Mesothelial cell of epicardium (in vitro differentiated cells): Measurements from ENCODE around the gene TEFM. TPM values are rescaled to one million over a fixed set of nuclear protein-coding genes. Genes with fewer than 3 reads are reported as not detected.

Experiments
- DNase-seq, 2 experiments: peaks; one replicate each; pipeline ENCODE4 v3.0.0; 2021; ENCODE audit warnings: low spot score in 2 of 2; ENCODE audit not compliant: unreplicated experiment in 2 of 2
- H3K27ac Mint-ChIP-seq: 2 replicates; pipeline ENCODE4 v1.8.0; 2021; ENCODE audit warnings: mixed read lengths
- H3K27me3 Mint-ChIP-seq: 2 replicates; pipeline ENCODE4 v1.8.0; 2021; ENCODE audit warnings: low read depth, mixed read lengths
- H3K36me3 Mint-ChIP-seq: 2 replicates; pipeline ENCODE4 v1.8.0; 2021; ENCODE audit warnings: mixed read lengths
- H3K4me1 Mint-ChIP-seq: 2 replicates; pipeline ENCODE4 v1.8.0; 2021; ENCODE audit warnings: mixed read lengths
- H3K4me3 Mint-ChIP-seq: 2 replicates; pipeline ENCODE4 v1.8.0; 2021; ENCODE audit warnings: mild to moderate bottlenecking, moderate library complexity, mixed read lengths
- H3K9me3 Mint-ChIP-seq: 2 replicates; pipeline ENCODE4 v1.8.0; 2021; ENCODE audit warnings: mixed read lengths
- total RNA-seq: library from RNA; stranded (reverse); gene quantifications from 3 replicates; pipeline ENCODE4 v1.2.1, GENCODE V29; 2021
- TF ChIP-seq, protein P1 (sequence below): fragments of 200-600 bp; sonication (generic); IDR thresholded peaks from one replicate; pipeline ENCODE4 v1.5.0; 2021; ENCODE audit warnings: antibody characterized with exemption; ENCODE audit not compliant: unreplicated experiment

The TEFM gene
- total RNA-seq, 1 donor from 2014 or later: 18.2 TPM

DNA sequence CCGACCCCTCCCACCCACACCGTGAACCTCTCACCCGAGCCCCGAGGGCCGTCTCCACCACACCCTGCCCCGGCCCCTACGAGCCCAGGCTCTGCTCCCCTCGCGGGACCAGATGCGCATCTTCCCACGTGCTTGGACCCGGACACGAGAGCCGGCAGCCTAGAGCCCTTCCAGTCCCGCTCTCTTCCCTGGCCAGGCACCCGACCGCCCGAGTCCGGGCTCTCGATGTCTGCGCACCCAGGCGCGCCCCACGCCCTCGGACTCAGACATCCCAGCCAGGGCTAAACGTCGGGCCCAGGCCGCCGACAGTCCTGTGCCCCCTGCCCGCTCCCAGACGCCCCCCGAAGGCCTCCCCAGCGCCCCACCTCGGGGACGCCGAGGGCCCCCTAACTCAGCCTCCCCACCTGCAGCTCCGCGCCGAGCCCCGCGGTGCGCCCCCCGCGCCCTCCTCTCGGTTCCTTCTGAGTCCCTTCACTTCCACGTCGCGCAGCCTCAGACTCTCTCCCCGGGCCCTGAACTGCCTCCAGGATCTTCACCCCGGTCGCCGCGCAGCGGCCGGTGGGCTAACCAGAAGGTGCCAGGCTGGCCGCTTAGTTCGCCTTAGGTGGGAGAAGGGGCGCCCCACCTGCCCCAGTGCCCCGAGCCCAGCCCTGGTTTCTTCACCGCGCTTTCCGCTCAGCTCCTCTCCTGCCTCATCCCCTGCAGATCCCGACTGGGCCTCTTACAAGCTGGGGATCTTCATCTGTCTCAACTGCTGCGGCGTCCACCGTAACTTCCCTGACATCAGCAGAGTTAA, 16.4 kb upstream of the TEFM start:
- Mint-ChIP-seq H3K4me3 (peak overlapping the region; percentile 59), H3K9me3 (no peaks in the 10 kb centered on the region), H3K27me3 (peaks cover 83% of the 10 kb centered on the region), H3K27ac (no peak overlapping the region), H3K4me1 (peaks cover 5% of the 10 kb centered on the region), H3K36me3 (no peaks in the 10 kb centered on the region)
- DNase-seq: peak; percentile 23 to 44
- TF ChIP-seq, protein P1, sequence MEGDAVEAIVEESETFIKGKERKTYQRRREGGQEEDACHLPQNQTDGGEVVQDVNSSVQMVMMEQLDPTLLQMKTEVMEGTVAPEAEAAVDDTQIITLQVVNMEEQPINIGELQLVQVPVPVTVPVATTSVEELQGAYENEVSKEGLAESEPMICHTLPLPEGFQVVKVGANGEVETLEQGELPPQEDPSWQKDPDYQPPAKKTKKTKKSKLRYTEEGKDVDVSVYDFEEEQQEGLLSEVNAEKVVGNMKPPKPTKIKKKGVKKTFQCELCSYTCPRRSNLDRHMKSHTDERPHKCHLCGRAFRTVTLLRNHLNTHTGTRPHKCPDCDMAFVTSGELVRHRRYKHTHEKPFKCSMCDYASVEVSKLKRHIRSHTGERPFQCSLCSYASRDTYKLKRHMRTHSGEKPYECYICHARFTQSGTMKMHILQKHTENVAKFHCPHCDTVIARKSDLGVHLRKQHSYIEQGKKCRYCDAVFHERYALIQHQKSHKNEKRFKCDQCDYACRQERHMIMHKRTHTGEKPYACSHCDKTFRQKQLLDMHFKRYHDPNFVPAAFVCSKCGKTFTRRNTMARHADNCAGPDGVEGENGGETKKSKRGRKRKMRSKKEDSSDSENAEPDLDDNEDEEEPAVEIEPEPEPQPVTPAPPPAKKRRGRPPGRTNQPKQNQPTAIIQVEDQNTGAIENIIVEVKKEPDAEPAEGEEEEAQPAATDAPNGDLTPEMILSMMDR: no peak

DNA sequence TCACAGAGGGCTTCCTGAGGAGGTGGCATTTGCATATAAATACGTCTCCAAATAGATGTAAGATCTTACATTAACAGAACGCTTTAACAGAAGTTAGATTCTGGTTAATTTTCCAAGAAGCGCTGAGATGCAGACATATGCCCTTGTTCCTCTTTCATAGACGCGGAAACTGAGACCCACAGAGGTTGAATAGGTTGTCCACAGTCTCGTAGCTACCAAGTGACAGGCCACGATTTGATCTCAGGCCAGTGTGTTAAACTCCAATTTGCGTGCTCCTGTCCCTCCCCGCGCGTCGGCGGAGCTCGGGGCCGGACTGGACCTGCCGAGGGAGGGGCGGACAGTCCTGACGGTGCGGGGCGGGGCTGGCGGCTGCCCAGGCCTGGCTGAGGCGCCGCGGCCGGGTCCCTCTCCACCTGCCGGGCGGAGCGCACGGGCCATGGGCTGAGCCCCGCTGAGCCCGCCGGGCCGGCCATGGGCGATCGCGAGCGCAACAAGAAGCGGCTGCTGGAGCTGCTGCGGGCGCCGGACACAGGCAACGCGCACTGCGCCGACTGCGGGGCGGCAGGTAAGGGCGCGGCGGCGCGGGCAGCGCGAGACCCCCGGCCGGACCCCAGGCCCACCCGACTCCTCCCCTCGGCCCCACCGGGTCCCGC, 15.6 kb upstream of the TEFM start, which contains the start of gene ADAP2:
Gene ADAP2 (plus strand): TSS at position 402 of the 653 bp plus-strand sequence. CDS start 70 bp downstream, at position 472.
- Mint-ChIP-seq H3K27me3 (peaks cover 78% of the 10 kb centered on the region), H3K4me1 (peaks cover 5% of the 10 kb centered on the region), H3K27ac (no peak within 1 kb of the TSS), H3K4me3 (peak within 1 kb of the TSS; percentile 69), H3K36me3 (no peaks in the 10 kb centered on the region), H3K9me3 (no peaks in the 10 kb centered on the region)
- TF ChIP-seq, protein P1: no peak
- DNase-seq: peak; percentile 27 to 45

DNA sequence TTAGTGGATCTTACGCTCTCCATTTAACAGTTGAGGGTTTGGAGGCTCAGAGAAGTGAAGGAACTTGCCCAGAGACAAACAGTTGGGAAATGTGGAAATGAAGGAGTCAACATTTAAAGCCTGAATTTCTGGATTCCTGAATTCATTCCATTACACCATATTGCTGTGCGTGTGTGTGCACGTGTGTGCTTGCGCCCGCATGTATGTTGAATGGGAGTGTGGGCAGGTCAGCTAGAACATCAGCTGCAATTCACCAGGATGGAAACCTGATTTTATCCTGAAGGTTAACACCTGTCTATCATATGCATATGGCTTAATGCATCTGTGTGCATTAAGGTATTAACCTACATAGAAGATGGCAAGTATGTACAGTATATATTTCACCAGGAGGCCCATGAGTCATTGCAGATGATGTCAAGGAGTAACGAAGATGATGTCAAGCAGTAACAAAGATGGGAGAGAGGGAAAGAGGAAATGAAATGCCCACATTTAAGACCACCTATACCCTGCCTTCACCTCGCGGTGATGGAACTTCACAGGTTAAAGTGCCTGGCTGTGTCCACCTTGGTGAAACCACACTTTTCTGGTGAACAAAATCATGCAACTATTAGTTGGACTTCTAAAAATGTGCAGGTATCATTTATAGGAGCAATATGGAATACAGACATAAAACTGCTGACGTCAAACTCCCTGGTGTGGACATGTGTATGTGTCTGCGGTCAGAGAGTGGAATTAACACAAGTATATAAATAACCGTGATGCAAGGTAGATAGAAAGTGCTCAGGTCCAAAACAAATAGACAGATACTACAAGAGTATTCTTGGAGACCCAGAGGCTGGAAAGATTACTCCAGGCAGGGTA, 14.9 kb upstream of the TEFM start:
- H3K4me3 Mint-ChIP-seq: peak overlapping the region; percentile 69
- H3K9me3 Mint-ChIP-seq: no peaks in the 10 kb centered on the region
- H3K4me1 Mint-ChIP-seq: peaks cover 5% of the 10 kb centered on the region
- H3K27ac Mint-ChIP-seq: no peak overlapping the region
- no peaks in the 10 kb centered on the region for H3K36me3 Mint-ChIP-seq
- no peak for DNase-seq
- H3K27me3 Mint-ChIP-seq: peaks cover 74% of the 10 kb centered on the region
- TF ChIP-seq, protein P1: no peak

DNA sequence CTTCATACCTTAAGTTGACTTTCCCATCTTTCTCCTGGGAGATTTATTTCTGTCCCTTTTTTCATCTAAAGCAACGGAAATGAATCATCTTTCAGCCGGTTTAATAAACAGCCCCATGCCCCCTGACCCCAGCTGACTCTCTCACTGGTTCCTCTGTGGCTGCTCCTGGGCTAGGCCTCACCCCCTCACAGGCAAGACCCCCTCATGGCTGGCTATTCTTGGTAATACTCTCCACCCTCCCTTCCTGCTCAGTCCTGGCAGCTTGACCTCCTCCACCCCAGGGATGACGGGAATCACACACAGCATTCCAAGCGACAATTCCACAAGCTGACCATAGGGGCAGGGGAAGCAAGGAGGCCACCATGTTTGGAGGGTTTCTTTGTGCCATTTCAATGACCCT, 14.2 kb upstream of the TEFM start:
- DNase-seq: no peak
- Mint-ChIP-seq H3K27ac (no peak overlapping the region), H3K4me3 (no peak overlapping the region), H3K4me1 (peaks cover 5% of the 10 kb centered on the region), H3K36me3 (no peaks in the 10 kb centered on the region), H3K9me3 (no peaks in the 10 kb centered on the region), H3K27me3 (peaks cover 75% of the 10 kb centered on the region)
- TF ChIP-seq, protein P1: no peak

DNA sequence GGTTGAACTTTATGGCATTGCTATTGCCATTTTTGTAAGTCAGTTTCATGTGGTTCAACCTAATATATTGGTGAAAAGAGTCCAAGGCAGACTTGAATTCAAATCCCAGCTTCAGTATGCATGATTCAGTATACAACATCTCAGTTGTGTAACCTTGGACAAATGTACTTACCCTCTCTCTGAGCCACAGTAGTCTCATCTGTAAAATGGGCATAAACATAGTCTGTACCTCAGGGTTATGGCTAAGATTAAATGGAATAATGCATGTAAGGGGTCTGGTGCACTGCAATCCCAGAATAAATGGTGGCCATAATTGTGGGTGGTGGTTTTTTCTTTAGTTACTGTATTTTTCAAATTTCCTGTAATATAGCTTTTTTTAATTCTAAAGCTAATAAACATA, 11.0 kb upstream of the TEFM start:
- Mint-ChIP-seq H3K27ac (no peak overlapping the region), H3K9me3 (no peaks in the 10 kb centered on the region), H3K4me3 (no peak overlapping the region), H3K4me1 (no peaks in the 10 kb centered on the region), H3K36me3 (no peaks in the 10 kb centered on the region), H3K27me3 (peaks cover 55% of the 10 kb centered on the region)
- TF ChIP-seq, protein P1: no peak
- DNase-seq: no peak
